NCI-H82 (cell line): ENCODE results near the gene PSMB11.
"Not testable (repeated sequence)": the region's sequence is repeated elsewhere in the genome, so short reads cannot be mapped to it uniquely, and the experiment has no call there.

Experiments used
- DNase-seq: peaks from one replicate; lab custom pipeline; 2025; lab: John Stamatoyannopoulos, UW

The PSMB11 gene

DNA sequence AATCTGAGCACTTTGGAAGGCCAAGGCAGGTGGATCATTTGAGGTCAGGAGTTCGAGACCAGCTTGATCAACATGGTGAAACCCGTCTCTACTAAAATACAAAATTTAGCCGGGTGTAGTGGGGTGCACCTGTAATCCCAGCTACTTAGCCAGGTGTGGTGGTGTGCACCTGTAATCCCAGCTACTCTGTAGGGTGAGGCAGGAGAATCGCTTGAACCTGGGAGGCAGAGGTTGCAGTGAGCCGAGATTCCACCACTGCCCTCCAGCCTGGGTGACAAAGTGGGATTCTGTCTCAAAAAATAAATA, 28.3 kb upstream of the PSMB11 start:
- not testable (repeated sequence) for DNase-seq

- DNase-seq: no peak
Observed at GRCh38 chr14:23015618-23016017, 26.4 kb upstream of the PSMB11 start.

- DNase-seq: no peak
Observed at GRCh38 chr14:23017091-23017490, 24.9 kb upstream of the PSMB11 start.

- DNase-seq: no peak
Observed at GRCh38 chr14:23018107-23018506, 23.9 kb upstream of the PSMB11 start.

DNA sequence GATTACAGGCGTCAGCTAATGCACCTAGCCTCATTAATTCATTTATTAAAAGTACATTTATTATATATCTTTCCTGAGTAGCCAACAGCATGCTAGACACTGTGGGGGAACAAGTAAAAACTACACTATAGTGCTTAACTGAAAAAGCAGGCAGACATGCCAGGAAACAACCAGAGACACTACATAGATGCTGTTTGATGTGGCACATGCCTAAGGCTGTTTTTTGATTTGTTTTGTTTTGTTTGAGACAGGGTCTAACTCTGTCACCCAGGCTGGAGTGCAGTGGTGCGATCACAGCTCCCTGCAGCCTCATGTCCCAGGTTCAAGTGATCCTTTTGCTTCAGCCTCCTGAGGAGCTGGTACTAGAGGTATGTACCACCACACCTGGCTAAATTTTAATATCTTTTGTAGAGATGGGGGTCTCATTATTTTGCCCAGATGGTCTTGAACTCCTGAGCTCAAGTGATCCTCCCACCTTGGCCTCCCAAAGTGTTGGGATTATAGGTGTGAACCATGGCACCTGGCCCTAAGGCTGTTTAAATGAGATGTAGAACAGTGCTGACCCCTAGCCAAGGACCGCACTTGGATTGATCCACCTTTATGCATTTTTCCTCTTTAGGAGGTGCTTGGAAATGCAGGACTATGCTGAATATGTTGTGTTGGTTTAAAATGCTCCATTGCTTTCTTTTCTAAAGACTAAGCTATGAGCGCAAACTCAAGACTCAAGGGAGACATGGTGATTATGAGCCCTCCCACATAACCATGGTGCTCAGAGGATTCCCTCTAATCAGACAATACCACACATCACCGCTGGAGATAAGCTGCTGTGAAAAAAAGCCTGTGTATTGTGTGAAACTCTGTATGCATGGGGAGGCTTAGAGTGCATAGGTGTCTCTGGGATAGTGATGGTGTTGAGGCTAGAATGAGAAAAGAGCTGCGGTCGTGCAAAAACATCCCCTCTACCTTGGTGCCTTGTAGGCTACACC, 21.6 kb upstream of the PSMB11 start:
- DNase-seq: peak; percentile 79

DNA sequence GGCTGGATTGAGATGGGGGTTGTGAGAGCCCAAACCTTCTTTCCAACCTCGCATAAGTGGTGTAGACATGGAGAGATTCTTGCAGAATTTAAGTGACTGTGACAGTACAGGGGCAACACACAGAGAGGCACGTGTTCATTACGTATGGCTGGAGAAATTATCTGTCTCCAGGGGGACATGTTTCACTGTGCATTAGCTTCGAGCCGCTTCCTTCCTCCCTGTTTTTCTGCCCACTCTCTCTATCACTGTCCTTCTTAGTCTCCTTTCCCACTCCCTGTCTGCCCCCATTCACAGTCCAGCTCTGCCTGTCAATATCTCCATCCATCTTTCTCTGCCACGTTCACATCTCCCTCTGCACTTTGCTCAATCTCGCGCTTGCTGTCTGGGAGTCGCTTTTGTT, 20.6 kb upstream of the PSMB11 start:
- DNase-seq: peak; percentile 26

DNA sequence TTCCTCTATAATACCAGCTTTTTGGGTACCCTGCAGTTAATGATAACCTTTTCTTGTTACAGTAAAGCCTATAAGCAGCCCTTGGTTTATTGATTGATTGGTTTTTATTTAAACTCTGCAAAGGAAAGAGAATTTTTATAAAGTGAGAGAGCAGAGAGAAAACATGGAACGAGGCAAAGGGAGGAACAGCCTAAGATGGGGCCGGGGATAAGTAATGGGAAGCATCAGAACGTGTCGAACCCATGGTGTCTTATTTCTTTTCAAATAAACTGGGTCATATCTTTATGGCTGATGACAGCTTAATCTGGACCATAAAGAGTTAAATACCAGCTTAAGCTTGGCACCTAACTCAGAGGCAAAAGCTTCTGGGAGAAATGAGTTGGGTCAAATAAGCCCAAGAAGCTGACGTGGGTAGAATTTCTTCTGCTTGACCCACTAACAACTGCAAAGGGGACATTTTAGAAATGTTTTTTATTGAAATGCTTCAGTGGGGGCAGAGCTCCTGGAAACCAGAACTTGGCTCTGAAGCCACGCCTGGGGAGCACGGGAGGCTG, 20.0 kb upstream of the PSMB11 start:
- DNase-seq: peak; percentile 49

- DNase-seq: peak; percentile 95
Observed at GRCh38 chr14:23023022-23023794, 18.8 kb upstream of the PSMB11 start.

GRCh38 chr14:23023795-23024152, 18.2 kb upstream of the PSMB11 start:
- no peak for DNase-seq

DNA sequence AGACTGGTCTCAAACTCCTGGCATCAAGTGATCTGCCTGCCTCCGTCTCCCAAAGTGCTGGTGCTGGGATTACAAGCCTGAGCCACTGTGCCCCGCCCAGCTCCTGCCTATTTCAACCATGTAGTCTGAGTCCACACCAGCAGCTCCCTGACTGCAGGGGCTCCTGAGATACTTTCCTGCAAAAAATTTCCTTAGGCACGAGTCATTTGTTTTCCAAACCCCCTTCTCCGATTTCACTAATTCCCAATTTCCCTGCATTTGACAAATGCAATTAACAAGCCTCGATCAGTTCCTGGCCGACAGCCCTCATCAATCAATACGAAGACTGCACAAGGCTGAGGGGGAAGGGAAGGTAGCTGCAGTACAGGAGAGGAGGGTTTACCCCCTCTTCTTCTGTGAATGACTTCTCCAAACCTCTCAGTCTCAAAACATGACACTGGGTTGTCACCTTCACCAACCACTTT, 17.4 kb upstream of the PSMB11 start:
- DNase-seq: peak; percentile 97

- peak; percentile 96 for DNase-seq
Observed at GRCh38 chr14:23025151-23025814, 16.7 kb upstream of the PSMB11 start.

GRCh38 chr14:23028799-23029198, 13.2 kb upstream of the PSMB11 start:
- DNase-seq: no peak

DNA sequence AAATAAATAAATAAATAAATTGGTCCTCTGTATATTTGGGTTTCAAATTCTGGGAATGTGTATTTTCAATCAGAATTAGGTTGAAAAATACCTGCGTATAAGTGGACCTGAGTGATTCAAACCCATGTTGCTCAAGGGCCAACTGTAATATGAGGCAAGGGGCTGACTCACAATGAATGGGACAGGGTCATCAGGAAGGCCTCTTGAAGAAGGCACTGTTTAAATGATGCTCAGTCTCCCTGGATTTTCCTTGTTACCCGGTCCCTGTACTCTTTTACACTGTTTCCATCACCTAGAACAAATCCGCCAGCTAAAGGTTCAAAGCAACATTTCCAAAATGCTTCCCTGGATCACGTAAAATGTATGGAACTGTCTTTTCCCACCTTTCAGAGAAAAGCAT, 11.1 kb upstream of the PSMB11 start:
- DNase-seq: no peak

DNA sequence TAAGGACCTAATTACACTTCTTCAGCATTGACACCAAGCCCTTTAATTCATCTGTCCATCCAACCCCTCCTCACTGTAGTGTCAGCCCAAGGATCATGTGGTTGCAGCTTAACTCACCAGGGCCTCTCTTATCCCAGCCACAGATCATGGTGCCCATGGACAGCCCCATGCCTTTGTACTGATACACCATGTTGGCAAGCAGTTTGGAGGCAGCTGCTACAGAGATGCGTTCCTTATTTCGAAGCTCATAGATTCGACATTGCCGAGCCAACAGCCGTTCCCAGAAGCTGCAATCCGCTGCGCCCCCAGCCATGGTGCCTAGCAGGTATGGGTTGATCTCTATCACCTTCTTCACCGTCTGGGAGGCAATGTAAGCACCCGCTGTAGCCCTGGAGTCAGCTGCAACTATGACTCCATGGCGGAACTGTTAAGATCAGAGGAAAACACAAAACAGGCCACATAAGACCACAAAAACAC, 8.7 kb upstream of the PSMB11 start:
- DNase-seq: no peak

DNA sequence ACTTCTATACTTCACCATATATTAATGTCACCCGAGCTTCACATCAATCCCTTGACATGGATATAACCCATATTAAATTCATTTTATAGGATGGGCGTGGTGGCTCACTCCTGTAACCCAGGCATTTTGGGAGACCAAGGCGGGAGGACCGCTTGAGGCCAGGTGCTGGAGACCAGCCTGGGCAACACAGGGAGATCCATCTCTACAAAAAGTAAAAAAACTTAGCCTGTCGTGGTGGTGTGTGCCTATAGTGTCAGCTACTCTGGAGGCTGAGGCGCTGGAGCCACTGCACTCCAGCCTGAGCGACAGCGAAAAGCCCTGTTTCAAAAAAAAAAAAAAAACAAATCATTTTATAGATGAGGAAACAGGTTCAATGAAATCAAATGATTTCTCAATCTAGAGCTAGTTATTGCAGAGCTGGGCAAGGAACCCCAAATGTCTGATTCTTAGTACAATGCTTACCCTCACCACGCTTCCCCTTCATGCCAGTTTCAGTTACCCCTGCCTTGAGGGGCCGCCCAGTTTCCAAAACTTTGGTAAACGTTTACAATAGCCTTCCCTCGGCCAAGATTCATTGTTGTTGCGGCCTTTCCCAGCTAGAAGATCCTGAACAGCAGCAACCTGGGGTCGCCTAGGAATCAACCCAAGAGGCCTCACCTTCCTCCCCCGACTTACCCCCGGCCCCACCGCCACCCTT, 8.1 kb upstream of the PSMB11 start:
- no peak for DNase-seq

DNA sequence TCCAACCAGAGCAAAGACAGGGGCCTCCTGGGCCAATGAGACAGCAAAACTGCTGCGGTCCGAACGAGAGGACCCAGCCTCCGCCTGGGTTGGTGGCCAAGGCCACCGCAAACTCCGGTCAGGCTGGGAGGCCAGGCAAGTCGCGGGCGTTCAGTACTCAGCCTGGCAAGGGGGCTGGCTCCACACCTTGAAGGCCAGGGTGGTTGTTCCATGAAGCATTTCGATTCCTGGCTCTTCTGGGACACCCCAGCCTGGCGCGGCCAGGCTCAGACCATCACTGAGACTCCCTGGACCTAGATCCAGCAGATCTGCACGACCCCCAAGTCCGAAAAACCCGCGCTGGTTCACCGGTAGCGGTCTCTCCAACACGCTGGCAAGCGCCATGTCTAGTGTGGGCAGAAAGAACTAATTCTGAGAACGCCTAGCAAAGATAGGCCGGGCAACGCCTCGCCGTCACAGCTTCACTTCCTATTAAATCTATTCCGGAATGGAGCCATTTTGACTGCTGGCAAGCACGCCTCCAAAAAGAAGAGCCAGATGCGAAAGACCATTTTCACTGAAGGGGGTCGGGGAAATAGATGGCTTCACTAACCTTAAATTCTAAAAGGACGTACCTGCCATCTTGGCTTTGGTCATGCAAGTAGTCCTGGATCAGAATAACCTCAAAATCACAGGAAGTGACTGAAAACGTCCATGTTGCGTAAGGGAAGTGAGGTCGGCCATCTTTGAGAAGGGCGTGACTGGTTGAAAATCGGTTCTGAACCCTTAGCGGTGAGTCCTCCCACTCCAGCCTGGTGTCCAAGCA, 7.3 kb upstream of the PSMB11 start, which contains the start of gene PSMB5:
Gene PSMB5 (minus strand): TSS at position 403 of the 805 bp plus-strand sequence. CDS start 19 bp downstream, at position 384.
- DNase-seq: no peak

GRCh38 chr14:23035303-23036144, 6.5 kb upstream of the PSMB11 start:
- no peak for DNase-seq

GRCh38 chr14:23040100-23040499, 1.9 kb upstream of the PSMB11 start:
- DNase-seq: no peak

DNA sequence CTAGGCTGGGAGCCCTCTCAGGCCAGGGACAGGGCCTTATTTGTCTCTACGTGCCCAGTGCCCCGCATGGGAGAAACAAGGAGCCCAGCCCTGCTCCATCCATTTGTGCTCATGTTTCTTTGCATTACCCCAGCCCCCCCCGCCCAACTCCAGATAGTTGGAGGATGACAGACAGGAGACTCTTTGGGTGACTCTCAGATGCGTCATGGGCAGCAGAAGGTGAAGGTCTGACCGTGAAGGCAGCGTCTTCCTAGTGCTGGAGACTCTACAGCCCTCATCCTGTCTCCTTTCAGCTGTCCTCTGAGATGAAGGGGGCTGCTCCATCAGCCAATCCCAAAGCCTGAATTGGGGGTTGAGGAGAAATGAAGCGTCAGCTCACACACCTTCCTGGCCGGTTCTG, 283 bp upstream of the PSMB11 start:
- DNase-seq: no peak

DNA sequence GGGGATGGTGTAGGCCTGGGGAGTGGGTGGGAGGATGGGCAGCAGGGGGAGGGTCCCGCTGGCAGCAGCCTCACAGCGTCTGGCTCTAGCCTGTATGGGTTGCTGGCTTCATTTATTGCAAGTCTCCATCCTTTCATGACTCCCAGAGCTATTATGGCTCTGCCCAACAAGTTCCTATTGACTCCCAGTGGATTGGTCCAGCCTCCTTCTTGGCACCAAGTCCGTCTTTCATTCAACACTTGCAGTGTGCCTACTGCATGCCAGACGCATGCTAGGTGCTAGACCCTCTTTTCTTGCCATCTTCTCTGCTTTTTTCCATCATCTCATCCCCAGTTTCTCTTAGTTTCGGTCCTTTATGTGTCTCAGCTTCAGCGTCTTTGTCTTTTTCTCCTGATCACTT, 1.1 kb downstream of the PSMB11 start:
- no peak for DNase-seq
